Inflammatory macrophage (primary cell): ENCODE measurements around the gene TEX10.
"Not testable (repeated sequence)": the region's sequence is repeated elsewhere in the genome, so short reads cannot be mapped to it uniquely, and the experiment has no call there.

ENCODE experiments used
- DNase-seq, 2 donors: peaks; one replicate each; pipeline ENCODE4 v3.0.0-alpha.2; 2020 to 2022
- total RNA-seq, 18 experiments: gene quantifications; one replicate each; lab custom pipeline; 2026; ENCODE audit warnings: mixed read lengths in 6 of 18, inconsistent platforms in 2 of 18; lab: John Stamatoyannopoulos, UW

Gene TEX10
- total RNA-seq = 10.8 to 30.6 (median 25.8) reads per million in 18 experiments

- peak; percentile 83 to 86 for DNase-seq
These were observed at the start of gene TEX10 for GRCh38 chr9:100352727-100353505. Gene TEX10, minus strand, starts transcription at chr9:100352942. Its CDS starts 3,579 bp downstream, at chr9:100349363.

GRCh38 chr9:100401042-100401441, 48.3 kb upstream of the TEX10 start:
- DNase-seq = no peak

GRCh38 chr9:100397529-100398266, 45.0 kb upstream of the TEX10 start:
- DNase-seq = no peak

- DNase-seq = no peak
These were observed 44.0 kb upstream of the TEX10 start for GRCh38 chr9:100396769-100397168.

- DNase-seq = peak; percentile 57 to 73
These were observed 42.1 kb upstream of the TEX10 start for GRCh38 chr9:100394816-100395215.

GRCh38 chr9:100394032-100394695, 41.4 kb upstream of the TEX10 start:
- DNase-seq = no peak

- DNase-seq = not testable (repeated sequence)
These were observed 40.2 kb upstream of the TEX10 start for GRCh38 chr9:100392989-100393388.

GRCh38 chr9:100379862-100380261, 27.1 kb upstream of the TEX10 start:
- DNase-seq = no peak

- peak; percentile 20 to 23 for DNase-seq
These were observed 24.3 kb upstream of the TEX10 start for GRCh38 chr9:100377015-100377414.

GRCh38 chr9:100375658-100376057, 22.9 kb upstream of the TEX10 start:
- DNase-seq = no peak

- no peak for DNase-seq
These were observed 19.9 kb upstream of the TEX10 start for GRCh38 chr9:100372648-100373047.

GRCh38 chr9:100370064-100370723, 17.5 kb upstream of the TEX10 start:
- no peak for DNase-seq

- DNase-seq = no peak
These were observed 15.9 kb upstream of the TEX10 start for GRCh38 chr9:100368672-100369071.

GRCh38 chr9:100366121-100366520, 13.4 kb upstream of the TEX10 start:
- DNase-seq = no peak

- DNase-seq = no peak
These were observed 11.3 kb upstream of the TEX10 start for GRCh38 chr9:100364013-100364412.

- no peak for DNase-seq
These were observed 6.3 kb upstream of the TEX10 start for GRCh38 chr9:100359057-100359456.

- DNase-seq = no peak
These were observed 4.8 kb upstream of the TEX10 start for GRCh38 chr9:100357501-100357900.

GRCh38 chr9:100355561-100355960, 2.8 kb upstream of the TEX10 start:
- no peak for DNase-seq

GRCh38 chr9:100354121-100354800, 1.5 kb upstream of the TEX10 start:
- no peak for DNase-seq

- peak; percentile 15 to 22 for DNase-seq
These were observed 478 bp downstream of the TEX10 start for GRCh38 chr9:100352201-100352726.

GRCh38 chr9:100351508-100351907, 1.2 kb downstream of the TEX10 start:
- no peak for DNase-seq

GRCh38 chr9:100350188-100350587, 2.6 kb downstream of the TEX10 start:
- DNase-seq = peak; percentile 32 to 39
